ENCODE results near the gene RAB11FIP4. TPM values are rescaled to one million over a fixed set of nuclear protein-coding genes. Genes with fewer than 3 reads are reported as not detected.

The RAB11FIP4 gene
- total RNA-seq, 1 experiment from 2014 or later: 10.8 TPM

- no peak for ATAC-seq
- no peaks in the 10 kb centered on the region for H3K9me3 ChIP-seq (ENCODE audit: control insufficient read depth, insufficient read depth, low read depth, low read length)
- in situ Hi-C loops (cut with HindIII; ENCODE audit: low pct_unique_long_range_greater_than_20kb, low sequenced_read_pairs) (no loop called here), intact Hi-C loops (cut with micrococcal nuclease; ENCODE audit: unreplicated experiment) (no loop called here)
- no peak overlapping the region for H3K27ac ChIP-seq (ENCODE audit: low read length)
- BruUV-seq (replicated peaks): no TSS peak
- H3K4me3 ChIP-seq (ENCODE audit: low read depth in 2 of 2, low read length in 2 of 2): no peak overlapping the region
- POLR2A ChIA-PET: no interaction called here
- TF ChIP-seq CTCF (IDR thresholded peaks at IDR 0.05): no peak
- TF ChIP-seq SIN3A (IDR thresholded peaks at IDR 0.05; ENCODE audit: borderline replicate concordance, insufficient read depth, low read depth, low read length): no peak
- TF ChIP-seq REST (IDR thresholded peaks at IDR 0.05; ENCODE audit: insufficient read depth in 1 of 2, low read depth in 2 of 2, low read length in 1 of 2): no peak
- no peak for TF ChIP-seq POLR2AphosphoS5 (IDR thresholded peaks at IDR 0.05; ENCODE audit: low read depth, low read length)
- TF ChIP-seq TCF7L2 (IDR thresholded peaks at IDR 0.05; ENCODE audit: low read depth, low read length): no peak
- no peaks in the 10 kb centered on the region for H3K27me3 ChIP-seq (ENCODE audit: control insufficient read depth, insufficient read depth, low read length)
- CTCF ChIA-PET: no interaction called here
- no peak for DNase-seq (ENCODE audit: low read depth, low spot score)
- no peaks in the 10 kb centered on the region for H3K36me3 ChIP-seq (ENCODE audit: control insufficient read depth, insufficient read depth, low read length)
- no peaks in the 10 kb centered on the region for H3K4me1 ChIP-seq (ENCODE audit: control insufficient read depth, insufficient read depth, low read length)
Observed at GRCh38 chr17:31458829-31459228, 67.4 kb downstream of the RAB11FIP4 start.

- Histone ChIP-seq H3K4me1 (ENCODE audit: control insufficient read depth, insufficient read depth, low read length) (no peaks in the 10 kb centered on the region), H3K9me3 (ENCODE audit: control insufficient read depth, insufficient read depth, low read depth, low read length) (no peaks in the 10 kb centered on the region), H3K27ac (ENCODE audit: low read length) (no peak overlapping the region), H3K36me3 (ENCODE audit: control insufficient read depth, insufficient read depth, low read length) (no peaks in the 10 kb centered on the region), H3K4me3 (ENCODE audit: low read depth in 2 of 2, low read length in 2 of 2) (no peak overlapping the region), H3K27me3 (ENCODE audit: control insufficient read depth, insufficient read depth, low read length) (no peaks in the 10 kb centered on the region)
- ChIA-PET CTCF (no interaction called here), POLR2A (no interaction called here)
- in situ Hi-C loops (cut with HindIII; ENCODE audit: low pct_unique_long_range_greater_than_20kb, low sequenced_read_pairs) (no loop called here), intact Hi-C loops (cut with micrococcal nuclease; ENCODE audit: unreplicated experiment) (no loop called here)
- no TSS peak for BruUV-seq (replicated peaks)
- TF ChIP-seq TCF7L2 (IDR thresholded peaks at IDR 0.05; ENCODE audit: low read depth, low read length): no peak
- TF ChIP-seq CTCF (IDR thresholded peaks at IDR 0.05): no peak
- no peak for TF ChIP-seq REST (IDR thresholded peaks at IDR 0.05; ENCODE audit: insufficient read depth in 1 of 2, low read depth in 2 of 2, low read length in 1 of 2)
- TF ChIP-seq POLR2AphosphoS5 (IDR thresholded peaks at IDR 0.05; ENCODE audit: low read depth, low read length): no peak
- TF ChIP-seq SIN3A (IDR thresholded peaks at IDR 0.05; ENCODE audit: borderline replicate concordance, insufficient read depth, low read depth, low read length): no peak
- DNase-seq (ENCODE audit: low read depth, low spot score) (no peak), ATAC-seq (no peak)
Observed at GRCh38 chr17:31459716-31460115, 68.2 kb downstream of the RAB11FIP4 start.
